Measurements from ENCODE around the gene NRG2. TPM values are rescaled to one million over a fixed set of nuclear protein-coding genes. Genes with fewer than 3 reads are reported as not detected.

The NRG2 gene
- total and polyA plus RNA-seq, 5 donors = 1.1 to 3.6 (median 1.8) TPM

GRCh38 chr5:139956342-139956741 is 86.8 kb downstream of the NRG2 start:
- no peak for ATAC-seq
- no peak for DNase-seq
- 86% methylated on average over 4 of the region's 4 CpGs for WGBS
- no peak overlapping the region for H3K4me3 ChIP-seq (ENCODE audit: low read length)
- H3K27me3 ChIP-seq (ENCODE audit: control insufficient read depth, insufficient read depth) = no peaks in the 10 kb centered on the region
- intact Hi-C loops (cut with DNase I) = no loop called here
- no peaks in the 10 kb centered on the region for H3K9me3 ChIP-seq (ENCODE audit: control insufficient read depth, low read length)
- H3K27ac ChIP-seq (ENCODE audit: low read length) = no peak overlapping the region
- H3K4me1 ChIP-seq (ENCODE audit: control insufficient read depth, insufficient read depth, low read length) = peaks cover 11% of the 10 kb centered on the region

- DNase-seq (no peak), ATAC-seq (no peak)
- no peak overlapping the region for H3K27ac ChIP-seq (ENCODE audit: low read length)
- H3K9me3 ChIP-seq (ENCODE audit: control insufficient read depth, low read length) = no peaks in the 10 kb centered on the region
- no peaks in the 10 kb centered on the region for H3K27me3 ChIP-seq (ENCODE audit: control insufficient read depth, insufficient read depth)
- intact Hi-C loops (cut with DNase I) = no loop called here
- WGBS = 34% methylated on average over 5 of the region's 5 CpGs
- no peak overlapping the region for H3K4me3 ChIP-seq (ENCODE audit: low read length)
- H3K4me1 ChIP-seq (ENCODE audit: control insufficient read depth, insufficient read depth, low read length) = peaks cover 10% of the 10 kb centered on the region
Measured at GRCh38 chr5:139955616-139956273, 87.4 kb downstream of the NRG2 start.

GRCh38 chr5:139955053-139955605 is 88.0 kb downstream of the NRG2 start:
- intact Hi-C loops (cut with DNase I) = no loop called here

GRCh38 chr5:139954462-139954861 is 88.6 kb downstream of the NRG2 start:
- Histone ChIP-seq H3K27ac (ENCODE audit: low read length) (no peak overlapping the region), H3K4me1 (ENCODE audit: control insufficient read depth, insufficient read depth, low read length) (peaks cover 13% of the 10 kb centered on the region), H3K27me3 (ENCODE audit: control insufficient read depth, insufficient read depth) (no peaks in the 10 kb centered on the region), H3K9me3 (ENCODE audit: control insufficient read depth, low read length) (no peaks in the 10 kb centered on the region), H3K4me3 (ENCODE audit: low read length) (no peak overlapping the region)
- 68% methylated on average over 8 of the region's 8 CpGs for WGBS
- intact Hi-C loops (cut with DNase I) = no loop called here
- DNase-seq = no peak
- no peak for ATAC-seq

More at GRCh38 chr5:139955053-139955605, 88.0 kb downstream of the NRG2 start:
- 81% methylated on average over 5 of the region's 5 CpGs for WGBS
- Histone ChIP-seq H3K4me1 (ENCODE audit: control insufficient read depth, insufficient read depth, low read length) (peaks cover 11% of the 10 kb centered on the region), H3K27me3 (ENCODE audit: control insufficient read depth, insufficient read depth) (no peaks in the 10 kb centered on the region), H3K27ac (ENCODE audit: low read length) (no peak overlapping the region), H3K9me3 (ENCODE audit: control insufficient read depth, low read length) (no peaks in the 10 kb centered on the region), H3K4me3 (ENCODE audit: low read length) (no peak overlapping the region)
- DNase-seq = no peak
- no peak for ATAC-seq

- DNase-seq (no peak), ATAC-seq (no peak)
- 69% methylated on average over 7 of the region's 7 CpGs for WGBS
- Histone ChIP-seq H3K4me3 (ENCODE audit: low read length) (no peak overlapping the region), H3K4me1 (ENCODE audit: control insufficient read depth, insufficient read depth, low read length) (peaks cover 13% of the 10 kb centered on the region), H3K27me3 (ENCODE audit: control insufficient read depth, insufficient read depth) (no peaks in the 10 kb centered on the region), H3K27ac (ENCODE audit: low read length) (no peak overlapping the region), H3K9me3 (ENCODE audit: control insufficient read depth, low read length) (no peaks in the 10 kb centered on the region)
- intact Hi-C loops (cut with DNase I) = no loop called here
Measured at GRCh38 chr5:139954022-139954421, 89.1 kb downstream of the NRG2 start.

- Histone ChIP-seq H3K27ac (ENCODE audit: low read length) (no peak overlapping the region), H3K27me3 (ENCODE audit: control insufficient read depth, insufficient read depth) (no peaks in the 10 kb centered on the region), H3K4me3 (ENCODE audit: low read length) (no peak overlapping the region), H3K9me3 (ENCODE audit: control insufficient read depth, low read length) (no peaks in the 10 kb centered on the region), H3K4me1 (ENCODE audit: control insufficient read depth, insufficient read depth, low read length) (peaks cover 13% of the 10 kb centered on the region)
- intact Hi-C loops (cut with DNase I) = no loop called here
- 93% methylated on average over 13 of the region's 13 CpGs for WGBS
- no peak for ATAC-seq
- DNase-seq = no peak
Measured at GRCh38 chr5:139952574-139952973, 90.5 kb downstream of the NRG2 start.

GRCh38 chr5:139951983-139952382 is 91.1 kb downstream of the NRG2 start:
- no peaks in the 10 kb centered on the region for H3K9me3 ChIP-seq (ENCODE audit: control insufficient read depth, low read length)
- ATAC-seq (no peak), DNase-seq (no peak)
- H3K4me3 ChIP-seq (ENCODE audit: low read length) = no peak overlapping the region
- WGBS = 69% methylated on average over 1 of the region's 1 CpG
- H3K27ac ChIP-seq (ENCODE audit: low read length) = no peak overlapping the region
- peaks cover 13% of the 10 kb centered on the region for H3K4me1 ChIP-seq (ENCODE audit: control insufficient read depth, insufficient read depth, low read length)
- H3K27me3 ChIP-seq (ENCODE audit: control insufficient read depth, insufficient read depth) = no peaks in the 10 kb centered on the region
- intact Hi-C loops (cut with DNase I) = no loop called here

- H3K27ac ChIP-seq (ENCODE audit: low read length) = no peak overlapping the region
- peak in 1 of 2 donors; percentile 9 for ATAC-seq
- intact Hi-C loops (cut with DNase I) = no loop called here
Measured at GRCh38 chr5:139951296-139951924, 91.7 kb downstream of the NRG2 start.

GRCh38 chr5:139950436-139950835 is 92.7 kb downstream of the NRG2 start:
- Histone ChIP-seq H3K9me3 (ENCODE audit: control insufficient read depth, low read length) (no peaks in the 10 kb centered on the region), H3K4me1 (ENCODE audit: control insufficient read depth, insufficient read depth, low read length) (peaks cover 9% of the 10 kb centered on the region), H3K4me3 (ENCODE audit: low read length) (no peak overlapping the region), H3K27me3 (ENCODE audit: control insufficient read depth, insufficient read depth) (no peaks in the 10 kb centered on the region), H3K27ac (ENCODE audit: low read length) (no peak overlapping the region)
- ATAC-seq = no peak
- 87% methylated on average over 2 of the region's 2 CpGs for whole genome bisulfite sequencing
- intact Hi-C loops (cut with DNase I) = no loop called here
- no peak for DNase-seq

More at GRCh38 chr5:139951296-139951924, 91.7 kb downstream of the NRG2 start:
- Histone ChIP-seq H3K27me3 (ENCODE audit: control insufficient read depth, insufficient read depth) (no peaks in the 10 kb centered on the region), H3K4me1 (ENCODE audit: control insufficient read depth, insufficient read depth, low read length) (peaks cover 13% of the 10 kb centered on the region), H3K4me3 (ENCODE audit: low read length) (no peak overlapping the region), H3K9me3 (ENCODE audit: control insufficient read depth, low read length) (no peaks in the 10 kb centered on the region)
- 85% methylated on average over 6 of the region's 6 CpGs for WGBS
- DNase-seq = no peak

GRCh38 chr5:139949710-139950109 is 93.4 kb downstream of the NRG2 start:
- H3K9me3 ChIP-seq (ENCODE audit: control insufficient read depth, low read length) = no peaks in the 10 kb centered on the region
- no peak overlapping the region for H3K4me3 ChIP-seq (ENCODE audit: low read length)
- WGBS = 72% methylated on average over 1 of the region's 1 CpG
- peak in 1 of 3 donors; percentile 60 for DNase-seq
- intact Hi-C loops (cut with DNase I) = no loop called here
- H3K27ac ChIP-seq (ENCODE audit: low read length) = peak overlapping the region; percentile 12
- ATAC-seq = peak in 1 of 2 donors; percentile 54
- H3K4me1 ChIP-seq (ENCODE audit: control insufficient read depth, insufficient read depth, low read length) = peaks cover 6% of the 10 kb centered on the region
- H3K27me3 ChIP-seq (ENCODE audit: control insufficient read depth, insufficient read depth) = no peaks in the 10 kb centered on the region

GRCh38 chr5:139947727-139948126 is 95.4 kb downstream of the NRG2 start:
- H3K27me3 ChIP-seq (ENCODE audit: control insufficient read depth, insufficient read depth) = no peaks in the 10 kb centered on the region
- intact Hi-C loops (cut with DNase I) = no loop called here
- DNase-seq = no peak
- peaks cover 6% of the 10 kb centered on the region for H3K4me1 ChIP-seq (ENCODE audit: control insufficient read depth, insufficient read depth, low read length)
- H3K9me3 ChIP-seq (ENCODE audit: control insufficient read depth, low read length) = no peaks in the 10 kb centered on the region
- no peak for ATAC-seq
- H3K4me3 ChIP-seq (ENCODE audit: low read length) = no peak overlapping the region
- H3K27ac ChIP-seq (ENCODE audit: low read length) = no peak overlapping the region
